WTC11 (cell line): ENCODE data around the gene HSFX2. TPM values are rescaled to one million over a fixed set of nuclear protein-coding genes. Genes with fewer than 3 reads are reported as not detected.

Source experiments
- ATAC-seq: fragments of 200-7000 bp; cut with Tn5 transposase; 2 replicates; pipeline ENCODE4 v1.10.0; 2021; ENCODE audit warnings: mild to moderate bottlenecking, moderate library complexity
- CTCF ChIA-PET: fragments of 300-600 bp; sonication (Branson Sonifier 250); formaldehyde crosslinking; loops from one replicate; lab custom pipeline; 2021; ENCODE audit warnings: antibody characterized with exemption; lab: Charles Lee
- POLR2A ChIA-PET: fragments of 350-600 bp; sonication (Branson Sonifier 250); formaldehyde crosslinking; loops from one replicate; lab custom pipeline; 2021; ENCODE audit warnings: antibody characterized with exemption; lab: Charles Lee
- DNase-seq: peaks from one replicate; pipeline ENCODE4 v3.0.0; 2021; ENCODE audit warnings: low spot score
- H3K27ac Mint-ChIP-seq: 2 replicates; pipeline ENCODE4 v1.8.0; 2021; ENCODE audit warnings: mixed read lengths
- H3K27me3 Mint-ChIP-seq: 2 replicates; pipeline ENCODE4 v1.8.0; 2021; ENCODE audit warnings: low read depth, mild to moderate bottlenecking, moderate library complexity, mixed read lengths
- H3K36me3 Mint-ChIP-seq: 2 replicates; pipeline ENCODE4 v1.8.0; 2021; ENCODE audit warnings: mixed read lengths
- H3K4me1 Mint-ChIP-seq: 2 replicates; pipeline ENCODE4 v1.8.0; 2022; ENCODE audit warnings: mixed read lengths
- H3K4me3 Mint-ChIP-seq: 2 replicates; pipeline ENCODE4 v1.8.0; 2021; ENCODE audit warnings: mild to moderate bottlenecking, moderate library complexity, mixed read lengths
- H3K9me3 Mint-ChIP-seq: 2 replicates; pipeline ENCODE4 v1.8.0; 2021; ENCODE audit warnings: mixed read lengths
- ATF1 ChIP-seq: sonication (generic); formaldehyde crosslinking; IDR thresholded peaks from 2 replicates; pipeline ENCODE4 v1.8.1; 2023; ENCODE audit warnings: mild to moderate bottlenecking, moderate library complexity, missing genetic modification reagents
- ETV6 ChIP-seq: sonication (generic); formaldehyde crosslinking; IDR thresholded peaks from 2 replicates; pipeline ENCODE4 v1.8.1; 2022; ENCODE audit warnings: mild to moderate bottlenecking, missing genetic modification reagents
- FOXP1 ChIP-seq: sonication (generic); formaldehyde crosslinking; IDR thresholded peaks from 2 replicates; pipeline ENCODE4 v1.8.0; 2022; ENCODE audit warnings: missing genetic modification reagents, mild to moderate bottlenecking, moderate library complexity, borderline replicate concordance
- JUN ChIP-seq: sonication (generic); formaldehyde crosslinking; IDR thresholded peaks from 2 replicates; pipeline ENCODE4 v1.8.0; 2023; ENCODE audit warnings: mild to moderate bottlenecking, missing genetic modification reagents
- MXD4 ChIP-seq: fragments of 250-450 bp; sonication (Bioruptor Pico); IDR thresholded peaks from 2 replicates; pipeline ENCODE4 v1.8.0; 2021; ENCODE audit warnings: mild to moderate bottlenecking, moderate library complexity, borderline replicate concordance
- OVOL2 ChIP-seq: fragments of 250-450 bp; sonication (Bioruptor Pico); IDR thresholded peaks from 2 replicates; pipeline ENCODE4 v1.9.0; 2021; ENCODE audit warnings: mild to moderate bottlenecking, borderline replicate concordance
- PRRX2 ChIP-seq: fragments of 250-450 bp; sonication (Bioruptor Pico); IDR thresholded peaks from 2 replicates; pipeline ENCODE4 v1.8.0; 2021; ENCODE audit warnings: mild to moderate bottlenecking
- RELA ChIP-seq: sonication (generic); formaldehyde crosslinking; IDR thresholded peaks from 2 replicates; pipeline ENCODE4 v1.8.1; 2022; ENCODE audit warnings: missing genetic modification reagents, mild to moderate bottlenecking, borderline replicate concordance
- SMAD4 ChIP-seq: sonication (generic); formaldehyde crosslinking; IDR thresholded peaks from 2 replicates; pipeline ENCODE4 v1.8.0; 2022; ENCODE audit warnings: mild to moderate bottlenecking, missing genetic modification reagents
- TEAD4 ChIP-seq: sonication (generic); formaldehyde crosslinking; IDR thresholded peaks from 2 replicates; pipeline ENCODE4 v1.8.0; 2022; ENCODE audit warnings: mild to moderate bottlenecking, missing genetic modification reagents
- ZMAT4 ChIP-seq: fragments of 250-450 bp; sonication (Bioruptor Pico); IDR thresholded peaks from 2 replicates; pipeline ENCODE4 v1.9.0; 2021; ENCODE audit warnings: mild to moderate bottlenecking
- ZNF281 ChIP-seq: sonication (generic); formaldehyde crosslinking; IDR thresholded peaks from 2 replicates; pipeline ENCODE4 v1.8.0; 2023; ENCODE audit warnings: mild to moderate bottlenecking, missing genetic modification reagents
- ZNF416 ChIP-seq: fragments of 250-450 bp; sonication (Bioruptor Pico); IDR thresholded peaks from 2 replicates; pipeline ENCODE4 v1.9.0; 2021; ENCODE audit warnings: mild to moderate bottlenecking, inconsistent platforms
- ZNF512 ChIP-seq: sonication (generic); formaldehyde crosslinking; IDR thresholded peaks from 2 replicates; pipeline ENCODE4 v1.8.1; 2022; ENCODE audit warnings: missing genetic modification reagents, borderline replicate concordance
- ZNF532 ChIP-seq: fragments of 250-450 bp; sonication (Bioruptor Pico); IDR thresholded peaks from 2 replicates; pipeline ENCODE4 v1.9.0; 2021; ENCODE audit warnings: mild to moderate bottlenecking, borderline replicate concordance
- total RNA-seq: library from RNA; stranded (reverse); gene quantifications from 3 replicates; pipeline ENCODE4 v1.2.3, GENCODE V29; 2021

The HSFX2 gene
- total RNA-seq, 1 experiment from 2014 or later = not detected

GRCh38 chrX:149572743-149573142 lies 22.4 kb downstream of the HSFX2 start:
- Mint-ChIP-seq H3K4me3 (no peak overlapping the region), H3K9me3 (no peaks in the 10 kb centered on the region), H3K36me3 (no peaks in the 10 kb centered on the region), H3K4me1 (no peaks in the 10 kb centered on the region; the same call in 1 of the 2 replicates), H3K27ac (no peak overlapping the region), H3K27me3 (no peaks in the 10 kb centered on the region; the same call in none of the 2 replicates)
- DNase-seq (no peak), ATAC-seq (no peak)
- CTCF ChIA-PET = no interaction called here
- POLR2A ChIA-PET = no interaction called here
- TF ChIP-seq ETV6 (CRISPR knock-in tag) (no peak), ZNF532 (CRISPR knock-in tag) (no peak), ATF1 (CRISPR knock-in tag) (no peak), TEAD4 (CRISPR knock-in tag) (no peak), MXD4 (CRISPR knock-in tag) (no peak), ZNF281 (CRISPR knock-in tag) (no peak), ZMAT4 (CRISPR knock-in tag) (no peak), SMAD4 (CRISPR knock-in tag) (no peak)
- TF ChIP-seq, all 79 proteins: peak for 0

GRCh38 chrX:149571770-149572169 lies 23.3 kb downstream of the HSFX2 start:
- no peak overlapping the region for H3K27ac Mint-ChIP-seq
- CTCF ChIA-PET = no interaction called here
- no peaks in the 10 kb centered on the region for H3K9me3 Mint-ChIP-seq

More at GRCh38 chrX:149571770-149572169, 23.3 kb downstream of the HSFX2 start:
- POLR2A ChIA-PET = no interaction called here
- DNase-seq = no peak
- H3K4me3 Mint-ChIP-seq = no peak overlapping the region
- no peak for ATAC-seq
- TF ChIP-seq ZNF416 (CRISPR knock-in tag) (no peak), RELA (CRISPR knock-in tag) (no peak), JUN (CRISPR knock-in tag) (no peak), ZNF512 (CRISPR knock-in tag) (no peak), OVOL2 (CRISPR knock-in tag) (no peak), FOXP1 (no peak), ZNF281 (CRISPR knock-in tag) (no peak), PRRX2 (CRISPR knock-in tag) (no peak)
- no peaks in the 10 kb centered on the region for H3K36me3 Mint-ChIP-seq
- H3K4me1 Mint-ChIP-seq = no peaks in the 10 kb centered on the region; the same call in 1 of the 2 replicates
- no peaks in the 10 kb centered on the region; the same call in none of the 2 replicates for H3K27me3 Mint-ChIP-seq
